Activated CD4-positive, alpha-beta T cell treated with anti-CD3 and anti-CD28 coated beads for 36 hours (primary cell): ENCODE measurements around the gene MSI2. TPM values are rescaled to one million over a fixed set of nuclear protein-coding genes. Genes with fewer than 3 reads are reported as not detected.

Source experiments
- ATAC-seq: fragments of 200-7000 bp; cut with Tn5 transposase; one replicate; pipeline ENCODE4 v1.10.0; 2021; ENCODE audit warnings: mild to moderate bottlenecking, moderate library complexity
- CTCF ChIA-PET: fragments of 350-600 bp; sonication (Branson Sonifier 250); formaldehyde crosslinking; loops from one replicate; lab custom pipeline; 2021; ENCODE audit warnings: antibody characterized with exemption; lab: Charles Lee
- POLR2A ChIA-PET: fragments of 350-600 bp; sonication (Branson Sonifier 250); formaldehyde crosslinking; loops from one replicate; lab custom pipeline; 2021; ENCODE audit warnings: antibody characterized with exemption, inconsistent platforms; lab: Charles Lee
- DNase-seq: peaks from one replicate; pipeline ENCODE4 v3.0.0-alpha.2; 2020
- H3K27ac Mint-ChIP-seq: one replicate; pipeline ENCODE4 v1.8.0; 2021; ENCODE audit warnings: mixed read lengths
- H3K27me3 Mint-ChIP-seq: one replicate; pipeline ENCODE4 v1.8.0; 2021; ENCODE audit warnings: mixed read lengths
- H3K36me3 Mint-ChIP-seq: one replicate; pipeline ENCODE4 v1.8.0; 2021; ENCODE audit warnings: low read depth, mixed read lengths
- H3K4me1 Mint-ChIP-seq: one replicate; pipeline ENCODE4 v1.8.0; 2021; ENCODE audit warnings: mixed read lengths
- H3K4me3 Mint-ChIP-seq: one replicate; pipeline ENCODE4 v1.8.0; 2021; ENCODE audit warnings: mild to moderate bottlenecking, moderate library complexity, mixed read lengths
- H3K9me3 Mint-ChIP-seq: one replicate; pipeline ENCODE4 v1.8.0; 2021; ENCODE audit warnings: low read depth, mixed read lengths
- intact Hi-C, 2 experiments: fragments of 100-400 bp; cut with DNase I in 1 of 2; cut with micrococcal nuclease in 1 of 2; formaldehyde crosslinking; loops; one replicate each; pipeline versions ENCODE4 v1.14.2 to v1.15.1; 2022 to 2024; cut with DNase I, micrococcal nuclease
- total RNA-seq, 2 experiments: library from RNA; stranded (reverse); gene quantifications; one replicate each; pipeline ENCODE4 v1.2.3, GENCODE V29; 2021

Gene MSI2
- total RNA-seq, 2 experiments from 2014 or later, result 55.3 to 57.2 TPM

DNA sequence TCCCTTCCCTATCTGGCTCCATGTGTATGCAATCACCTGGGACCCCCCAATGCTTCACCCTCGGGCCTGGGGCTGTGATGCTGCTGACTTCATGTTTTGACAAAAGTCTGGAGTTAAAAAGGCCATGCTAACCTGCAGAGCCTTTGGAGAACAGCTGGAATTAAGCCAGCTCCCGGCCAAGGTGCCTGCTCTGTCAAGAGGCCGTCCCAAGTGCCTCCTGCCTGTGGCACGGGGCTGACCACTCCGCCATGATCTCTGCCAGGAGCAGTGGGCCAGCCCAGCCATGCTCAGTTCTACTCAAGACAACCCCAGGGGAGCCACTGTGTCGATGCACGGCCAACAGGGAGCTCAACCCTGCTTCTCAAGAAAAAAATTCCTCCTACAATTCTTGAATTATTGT is 395.1 kb downstream of the MSI2 start:
- no peaks in the 10 kb centered on the region for H3K27me3 Mint-ChIP-seq
- H3K27ac Mint-ChIP-seq, result no peak overlapping the region
- H3K4me1 Mint-ChIP-seq, result peaks cover 2% of the 10 kb centered on the region
- CTCF ChIA-PET, result interaction anchor here (0.6 to 1.3 kb wide), 3 partner anchors 16 to 385 kb away, joined by 3 read pairs; no protein-coding TSS in a partner anchor
- no peaks in the 10 kb centered on the region for H3K36me3 Mint-ChIP-seq
- H3K4me3 Mint-ChIP-seq, result no peak overlapping the region
- intact Hi-C loops, result no loop called here
- DNase-seq (no peak), ATAC-seq (no peak)
- POLR2A ChIA-PET, result no interaction called here
- no peaks in the 10 kb centered on the region for H3K9me3 Mint-ChIP-seq

DNA sequence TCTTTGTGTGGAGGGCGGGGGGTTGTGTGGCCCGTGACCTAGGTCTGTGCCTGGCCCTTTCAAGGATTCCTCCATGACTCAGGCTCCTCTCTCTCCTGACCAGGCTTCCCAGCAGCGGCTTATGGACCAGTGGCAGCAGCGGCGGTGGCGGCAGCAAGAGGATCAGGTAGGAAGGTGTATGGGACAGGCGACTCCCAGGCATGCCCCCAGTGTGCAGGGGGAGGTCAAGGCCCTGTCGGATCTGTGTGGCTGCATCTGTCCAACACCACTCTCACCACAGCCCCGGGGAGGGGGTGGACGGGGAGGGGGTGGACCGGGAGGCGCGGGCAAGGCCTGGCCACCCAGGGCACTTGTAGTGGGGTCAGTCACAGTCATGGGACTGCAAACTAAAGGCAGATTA is 395.7 kb downstream of the MSI2 start:
- POLR2A ChIA-PET, result no interaction called here
- no peaks in the 10 kb centered on the region for H3K36me3 Mint-ChIP-seq
- CTCF ChIA-PET, result interaction anchor here (0.6 to 0.7 kb wide), 2 partner anchors 32 to 385 kb away, joined by 3 read pairs; no protein-coding TSS in a partner anchor
- ATAC-seq (no peak), DNase-seq (no peak)
- H3K4me1 Mint-ChIP-seq, result no peaks in the 10 kb centered on the region
- no peaks in the 10 kb centered on the region for H3K27me3 Mint-ChIP-seq
- no peak overlapping the region for H3K27ac Mint-ChIP-seq
- no peaks in the 10 kb centered on the region for H3K9me3 Mint-ChIP-seq
- H3K4me3 Mint-ChIP-seq, result no peak overlapping the region
- intact Hi-C loops, result no loop called here

DNA sequence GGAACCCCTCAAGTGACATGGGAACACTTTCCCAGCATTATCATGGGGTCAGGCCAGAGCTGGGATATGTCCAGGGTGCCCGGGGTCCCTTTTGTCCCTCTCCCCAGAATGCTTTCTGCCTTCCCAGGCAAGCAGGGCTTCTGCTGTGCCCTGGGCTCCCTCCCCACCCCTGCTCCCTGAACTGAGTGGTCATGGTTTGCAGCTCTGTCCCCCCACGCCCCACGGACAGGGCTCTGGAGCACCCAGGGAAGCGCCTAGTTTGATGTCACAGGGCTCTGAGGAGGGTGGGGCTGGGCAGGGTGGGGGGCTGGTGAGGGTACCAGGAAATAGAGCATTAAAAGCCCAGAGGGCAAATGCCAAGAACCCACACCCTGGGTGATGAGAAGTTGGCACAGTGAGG is 396.5 kb downstream of the MSI2 start:
- ChIA-PET CTCF (interaction anchor here (1.1 kb wide), 1 partner anchor 410 kb away, joined by 3 read pairs; no protein-coding TSS in a partner anchor), POLR2A (no interaction called here)
- H3K27me3 Mint-ChIP-seq, result no peaks in the 10 kb centered on the region
- no peak overlapping the region for H3K27ac Mint-ChIP-seq
- intact Hi-C loops, result no loop called here
- H3K4me3 Mint-ChIP-seq, result no peak overlapping the region
- DNase-seq, result no peak
- ATAC-seq, result no peak
- H3K4me1 Mint-ChIP-seq, result no peaks in the 10 kb centered on the region
- H3K36me3 Mint-ChIP-seq, result no peaks in the 10 kb centered on the region
- H3K9me3 Mint-ChIP-seq, result no peaks in the 10 kb centered on the region

DNA sequence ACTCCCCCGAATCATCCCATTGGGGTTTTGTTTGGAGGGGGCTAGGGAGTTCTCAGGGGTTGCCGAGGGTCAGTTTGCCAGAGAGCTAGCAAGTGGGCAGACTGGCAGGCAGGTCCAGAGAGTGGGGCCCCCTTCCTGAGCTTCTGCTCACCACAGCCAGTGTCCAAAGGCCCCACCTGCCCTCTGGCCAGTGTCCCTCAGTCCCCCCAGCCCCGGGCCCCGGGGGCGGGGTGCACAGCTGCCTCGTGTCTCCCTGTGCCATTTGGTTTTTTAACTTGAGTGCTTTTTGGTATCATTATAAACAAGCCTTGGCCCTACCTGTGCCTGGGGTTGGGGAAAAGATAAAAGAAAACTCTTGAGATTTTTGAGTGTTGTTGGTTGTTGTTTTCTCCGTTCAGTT is 397.0 kb downstream of the MSI2 start:
- Mint-ChIP-seq H3K27me3 (no peaks in the 10 kb centered on the region), H3K4me3 (no peak overlapping the region), H3K27ac (no peak overlapping the region), H3K9me3 (no peaks in the 10 kb centered on the region), H3K4me1 (no peaks in the 10 kb centered on the region), H3K36me3 (no peaks in the 10 kb centered on the region)
- ATAC-seq, result no peak
- no peak for DNase-seq
- intact Hi-C loops, result no loop called here
- ChIA-PET POLR2A (no interaction called here), CTCF (interaction anchor here (1.1 kb wide), 1 partner anchor 410 kb away, joined by 3 read pairs; no protein-coding TSS in a partner anchor)

DNA sequence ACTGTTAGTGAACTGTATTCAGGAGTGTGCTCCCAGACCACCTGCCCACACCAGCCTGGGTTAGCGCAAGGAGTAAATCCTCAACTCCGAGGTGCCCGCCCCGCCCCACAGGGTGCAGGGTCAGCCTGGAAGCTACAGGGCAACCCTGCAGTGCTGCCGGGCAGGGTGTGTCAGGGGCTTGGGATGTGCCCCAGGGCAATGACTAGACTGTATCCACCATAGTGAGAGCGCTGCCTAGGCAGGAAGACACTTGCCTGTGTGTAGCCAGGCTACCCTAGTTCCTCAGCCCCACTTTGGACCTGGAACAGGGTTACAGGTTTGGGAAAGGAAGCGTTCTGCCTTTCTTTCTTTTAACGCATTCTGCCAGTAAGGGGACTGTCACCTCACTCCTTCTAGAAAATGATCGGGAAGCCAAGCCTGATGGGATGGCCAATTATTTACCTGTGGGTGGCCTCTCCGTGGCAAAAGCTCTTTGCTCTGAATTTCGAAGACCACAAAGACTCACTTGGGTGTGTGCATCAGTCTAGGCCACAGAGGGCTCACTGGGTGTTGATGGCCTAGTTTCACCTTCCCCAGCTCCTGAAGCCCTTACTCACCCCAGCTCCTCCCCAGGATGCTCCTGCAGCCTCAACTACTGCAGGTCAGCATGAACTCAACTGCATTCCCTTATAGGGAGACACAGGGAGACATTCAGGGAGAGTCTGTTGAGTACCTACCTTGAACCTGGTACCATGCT is 397.9 kb downstream of the MSI2 start:
- Mint-ChIP-seq H3K27me3 (no peaks in the 10 kb centered on the region), H3K9me3 (no peaks in the 10 kb centered on the region), H3K4me3 (no peak overlapping the region), H3K4me1 (no peaks in the 10 kb centered on the region), H3K36me3 (no peaks in the 10 kb centered on the region), H3K27ac (no peak overlapping the region)
- no peak for ATAC-seq
- POLR2A ChIA-PET, result no interaction called here
- intact Hi-C loops, result no loop called here
- CTCF ChIA-PET, result interaction anchor here (0.7 to 1.1 kb wide), 3 partner anchors 9 to 411 kb away, joined by 3 to 5 read pairs (median 3); no protein-coding TSS in a partner anchor
- no peak for DNase-seq

DNA sequence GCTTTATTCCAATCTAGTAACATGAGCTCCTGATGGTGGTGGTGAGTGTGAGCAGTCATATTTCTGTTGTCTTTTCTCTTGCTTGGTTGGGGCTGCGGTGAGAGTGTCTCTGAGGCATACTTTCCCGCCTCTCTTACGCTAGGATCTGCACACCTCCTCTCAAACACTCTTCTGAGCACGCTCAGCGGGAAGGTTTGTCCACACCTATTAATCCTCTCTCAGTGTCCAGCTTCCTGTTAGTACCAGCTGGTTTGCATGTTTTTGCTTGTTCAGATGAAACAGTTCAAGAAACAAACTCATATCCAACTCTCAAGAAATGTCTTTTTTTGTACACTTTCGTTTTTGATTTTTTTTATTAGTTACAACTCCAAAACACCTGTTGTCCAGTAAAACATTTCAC is 399.2 kb downstream of the MSI2 start:
- ATAC-seq (no peak), DNase-seq (no peak)
- no peak overlapping the region for H3K4me3 Mint-ChIP-seq
- no peaks in the 10 kb centered on the region for H3K27me3 Mint-ChIP-seq
- CTCF ChIA-PET, result interaction anchor here (1.0 kb wide), 1 partner anchor 16 kb away, joined by 3 read pairs; no protein-coding TSS in a partner anchor
- intact Hi-C loops, result no loop called here
- POLR2A ChIA-PET, result interaction anchor here (0.6 kb wide), 1 partner anchor 81 kb away, joined by 3 read pairs; no protein-coding TSS in a partner anchor
- no peaks in the 10 kb centered on the region for H3K36me3 Mint-ChIP-seq
- no peaks in the 10 kb centered on the region for H3K4me1 Mint-ChIP-seq
- H3K27ac Mint-ChIP-seq, result no peak overlapping the region
- no peaks in the 10 kb centered on the region for H3K9me3 Mint-ChIP-seq

DNA sequence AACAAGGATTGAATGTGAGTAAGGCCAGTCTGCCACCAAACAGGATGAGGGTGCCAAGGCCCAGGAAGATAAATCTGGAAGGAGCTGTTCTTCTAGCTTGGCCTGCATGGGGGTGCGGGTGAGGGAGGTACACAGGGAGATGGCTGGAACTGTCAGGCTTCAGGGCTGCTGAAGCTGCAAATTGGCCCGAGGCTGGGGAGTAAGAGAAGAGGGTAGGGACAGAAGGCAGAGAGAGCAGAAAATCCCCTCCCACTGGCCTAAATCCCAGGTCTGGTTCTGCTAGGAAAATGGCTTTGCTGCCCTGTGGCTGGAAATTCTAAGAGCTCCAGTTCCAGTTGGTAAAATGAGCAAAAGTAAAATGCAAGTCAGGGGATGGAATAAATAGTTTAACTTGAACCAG is 400.9 kb downstream of the MSI2 start:
- H3K4me1 Mint-ChIP-seq, result no peaks in the 10 kb centered on the region
- no peak overlapping the region for H3K27ac Mint-ChIP-seq
- DNase-seq, result no peak
- H3K4me3 Mint-ChIP-seq, result no peak overlapping the region
- intact Hi-C loops, result no loop called here
- no peaks in the 10 kb centered on the region for H3K27me3 Mint-ChIP-seq
- no peaks in the 10 kb centered on the region for H3K9me3 Mint-ChIP-seq
- no peak for ATAC-seq
- ChIA-PET POLR2A (no interaction called here), CTCF (interaction anchor here (0.7 to 5.2 kb wide), 3 partner anchors 14 to 288 kb away, joined by 3 to 29 read pairs (median 3); no protein-coding TSS in a partner anchor)
- no peaks in the 10 kb centered on the region for H3K36me3 Mint-ChIP-seq

DNA sequence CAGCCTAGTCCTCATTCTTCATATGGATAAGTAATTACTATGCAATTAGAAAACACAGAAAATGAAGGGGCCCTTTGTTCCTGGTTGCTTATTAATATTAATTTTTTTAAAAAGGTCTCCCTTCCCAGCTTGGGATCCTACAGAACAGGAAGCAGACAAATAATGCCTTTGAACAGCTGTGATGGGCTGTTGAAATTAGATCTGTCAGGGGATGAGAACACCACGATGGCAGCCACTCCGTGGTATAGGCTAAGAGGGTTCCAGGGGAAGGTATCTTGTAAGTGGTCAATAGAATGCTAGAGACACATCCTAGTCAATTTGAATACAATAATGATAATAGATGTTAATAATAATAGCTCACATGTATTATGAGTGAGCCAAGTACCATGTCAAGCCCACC is 405.7 kb downstream of the MSI2 start:
- Mint-ChIP-seq H3K36me3 (no peaks in the 10 kb centered on the region), H3K9me3 (no peaks in the 10 kb centered on the region), H3K27ac (no peak overlapping the region), H3K27me3 (no peaks in the 10 kb centered on the region), H3K4me3 (no peak overlapping the region), H3K4me1 (no peaks in the 10 kb centered on the region)
- CTCF ChIA-PET, result interaction anchor here (0.6 to 1.4 kb wide), 4 partner anchors 10 to 541 kb away, joined by 3 to 6 read pairs (median 4); no protein-coding TSS in a partner anchor
- intact Hi-C loops, result no loop called here
- DNase-seq (no peak), ATAC-seq (no peak)
- POLR2A ChIA-PET, result interaction anchor here (0.9 kb wide), 1 partner anchor 321 kb away, joined by 3 read pairs; no protein-coding TSS in a partner anchor

DNA sequence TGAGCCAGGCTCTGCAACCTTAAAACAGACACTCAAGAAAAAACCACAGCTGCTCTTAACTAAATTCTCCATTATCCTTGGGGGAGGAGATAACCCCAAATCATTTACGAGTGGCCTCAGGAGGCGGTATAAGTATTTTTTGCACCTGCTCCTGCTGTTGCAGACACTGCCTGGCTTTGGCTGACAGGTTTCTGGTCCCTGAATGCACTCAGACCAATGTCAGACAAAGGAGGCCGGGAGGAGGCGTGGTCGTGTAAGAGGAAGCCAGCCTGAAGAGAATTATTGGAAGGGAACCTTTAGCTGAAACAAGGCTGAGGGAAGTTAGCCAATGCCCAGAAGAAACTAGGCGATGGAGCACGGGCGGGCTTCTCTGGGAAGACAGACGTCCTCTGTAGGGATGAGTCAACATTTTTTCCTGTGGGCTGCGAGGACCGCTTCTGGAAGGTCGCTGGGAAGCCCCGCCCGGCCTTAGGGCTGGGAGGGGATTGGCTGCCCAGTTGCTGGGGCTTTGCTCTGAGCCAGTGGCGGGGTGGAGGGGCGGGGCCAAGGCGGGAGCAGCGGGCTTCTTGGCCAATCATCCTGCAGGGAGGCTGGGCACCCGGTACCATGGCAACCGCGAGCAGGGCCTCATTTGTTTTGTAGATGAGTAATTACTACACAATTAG is 406.5 kb downstream of the MSI2 start:
- H3K4me3 Mint-ChIP-seq, result no peak overlapping the region
- CTCF ChIA-PET, result interaction anchor here (1.0 to 1.4 kb wide), 3 partner anchors 9 to 542 kb away, joined by 3 to 6 read pairs (median 5); no protein-coding TSS in a partner anchor
- H3K27ac Mint-ChIP-seq, result no peak overlapping the region
- POLR2A ChIA-PET, result interaction anchor here (0.9 kb wide), 1 partner anchor 320 kb away, joined by 3 read pairs; no protein-coding TSS in a partner anchor
- intact Hi-C loops, result no loop called here
- no peaks in the 10 kb centered on the region for H3K9me3 Mint-ChIP-seq
- no peaks in the 10 kb centered on the region for H3K4me1 Mint-ChIP-seq
- no peaks in the 10 kb centered on the region for H3K27me3 Mint-ChIP-seq
- ATAC-seq (peak; percentile 66), DNase-seq (peak; percentile 66)
- H3K36me3 Mint-ChIP-seq, result no peaks in the 10 kb centered on the region

DNA sequence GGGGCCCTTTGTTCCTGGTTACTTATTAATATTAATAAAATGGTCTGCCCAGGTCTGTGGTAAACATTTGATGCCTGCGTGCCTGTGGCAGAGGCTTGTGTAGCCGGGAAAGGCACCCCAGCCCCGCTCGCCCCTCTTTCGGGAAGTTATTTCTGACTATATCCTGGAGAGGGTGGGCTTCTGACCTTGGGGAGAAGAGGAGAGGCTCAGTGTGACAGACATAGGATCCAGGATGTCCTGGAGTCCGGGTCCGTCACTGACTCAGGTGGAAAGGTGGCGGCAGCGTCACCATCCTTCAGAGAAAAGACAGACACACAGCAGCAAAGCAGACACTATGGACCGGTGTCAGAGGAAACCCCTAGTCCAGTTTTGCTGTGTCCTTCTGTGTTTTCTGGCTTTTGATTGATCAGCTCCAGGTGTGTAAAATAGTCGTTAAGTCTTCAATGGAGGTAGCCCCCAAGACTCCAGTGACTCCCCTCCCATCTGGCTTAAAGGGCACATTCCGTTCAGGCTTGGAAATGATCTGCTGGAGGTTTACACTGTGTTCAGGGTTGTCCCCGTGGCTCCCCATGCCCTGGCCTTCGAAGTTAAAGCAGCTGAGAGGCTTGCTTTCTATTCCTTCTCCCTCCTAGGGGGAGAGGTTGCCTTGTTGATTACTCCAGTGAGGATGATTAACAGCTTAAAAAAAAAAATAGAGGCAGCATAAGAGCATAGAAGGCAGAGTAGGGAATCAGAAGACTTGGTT is 407.2 kb downstream of the MSI2 start:
- Mint-ChIP-seq H3K27ac (no peak overlapping the region), H3K4me3 (no peak overlapping the region), H3K9me3 (no peaks in the 10 kb centered on the region), H3K4me1 (no peaks in the 10 kb centered on the region), H3K36me3 (no peaks in the 10 kb centered on the region), H3K27me3 (no peaks in the 10 kb centered on the region)
- POLR2A ChIA-PET, result no interaction called here
- no peak for ATAC-seq
- intact Hi-C loops, result no loop called here
- no peak for DNase-seq
- CTCF ChIA-PET, result interaction anchor here (1.1 to 1.4 kb wide), 2 partner anchors 170 to 420 kb away, joined by 3 to 5 read pairs; no protein-coding TSS in a partner anchor

DNA sequence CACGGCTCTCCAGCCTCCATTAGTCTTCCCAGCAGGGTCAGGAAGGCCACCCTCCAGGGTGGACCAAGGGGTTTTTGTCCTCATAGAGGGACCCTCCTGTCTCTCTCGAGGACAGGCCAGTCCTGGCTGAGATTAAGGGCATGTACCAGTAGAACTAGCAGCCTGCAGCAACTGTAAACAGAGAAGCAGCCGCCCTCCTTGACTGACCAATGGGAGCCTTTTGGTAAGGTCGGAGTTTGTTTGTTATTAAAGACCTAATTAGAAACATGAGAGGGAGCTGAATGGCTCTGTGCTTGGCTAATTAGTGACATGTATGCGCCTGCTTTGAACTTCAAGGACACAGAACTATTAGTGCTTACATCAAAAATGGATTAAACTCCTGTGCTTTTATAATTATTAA is 408.8 kb downstream of the MSI2 start:
- Mint-ChIP-seq H3K4me3 (no peak overlapping the region), H3K36me3 (no peaks in the 10 kb centered on the region), H3K4me1 (peaks cover under 1% of the 10 kb centered on the region), H3K9me3 (no peaks in the 10 kb centered on the region), H3K27ac (no peak overlapping the region), H3K27me3 (no peaks in the 10 kb centered on the region)
- CTCF ChIA-PET, result interaction anchor here (0.6 to 2.3 kb wide), 3 partner anchors 12 to 422 kb away, joined by 3 to 5 read pairs (median 3); no protein-coding TSS in a partner anchor
- POLR2A ChIA-PET, result no interaction called here
- ATAC-seq (no peak), DNase-seq (no peak)
- intact Hi-C loops, result no loop called here
